GM18870 (cell line): ENCODE data around the gene TTC38.

Experiments used
- ATAC-seq: cut with Tn5 transposase; IDR thresholded peaks from one replicate; pipeline ENCODE4 v1.9.1; 2021; ENCODE audit warnings: moderate library complexity; ENCODE audit not compliant: unreplicated experiment

TTC38 gene

GRCh38 chr22:46276563-46276962 lies 8.8 kb downstream of the TTC38 start:
- ATAC-seq, result no peak

- ATAC-seq, result no peak
Observed at GRCh38 chr22:46278656-46279645, 11.1 kb downstream of the TTC38 start.

- no peak for ATAC-seq
Observed at GRCh38 chr22:46280063-46280817, 12.4 kb downstream of the TTC38 start.

GRCh38 chr22:46280999-46281623 lies 13.3 kb downstream of the TTC38 start:
- no peak for ATAC-seq

- no peak for ATAC-seq
Observed at GRCh38 chr22:46281866-46282678, 14.3 kb downstream of the TTC38 start.

GRCh38 chr22:46286006-46286405 lies 18.2 kb downstream of the TTC38 start:
- no peak for ATAC-seq

GRCh38 chr22:46286941-46287872 lies 19.4 kb downstream of the TTC38 start:
- ATAC-seq, result no peak

- no peak for ATAC-seq
Observed at GRCh38 chr22:46287873-46288751, 20.3 kb downstream of the TTC38 start.

GRCh38 chr22:46288846-46289243 lies 21.0 kb downstream of the TTC38 start:
- ATAC-seq, result no peak

- ATAC-seq, result no peak
Observed at GRCh38 chr22:46289244-46289891, 21.6 kb downstream of the TTC38 start.

- no peak for ATAC-seq
Observed at GRCh38 chr22:46290121-46290842, 22.5 kb downstream of the TTC38 start.

- no peak for ATAC-seq
Observed at GRCh38 chr22:46290843-46291785, 23.3 kb downstream of the TTC38 start.

GRCh38 chr22:46292173-46292572 lies 24.4 kb downstream of the TTC38 start:
- ATAC-seq, result no peak

- no peak for ATAC-seq
Observed at GRCh38 chr22:46292732-46293131, 24.9 kb downstream of the TTC38 start.

GRCh38 chr22:46293577-46294260 lies 25.9 kb downstream of the TTC38 start:
- no peak for ATAC-seq

GRCh38 chr22:46294784-46295183 lies 27.0 kb downstream of the TTC38 start:
- ATAC-seq, result no peak
